Stimulated activated naive B cell treated with anti-CD40 and anti-IgM and Interleukin-4, amounts not matched to agents 10 μg/mL and 1 μg/mL and 100 μg/mL, for 72 hours (primary cell): Measurements from ENCODE around the gene MGMT.

Experiments used
- ATAC-seq, 2 donors: fragments of 150-1000 bp; cut with Tn5 transposase; replicated peaks; 2 replicates each; pipeline ENCODE4 v1.10.0; 2021; ENCODE audit warnings: moderate library complexity in 1 of 2
- DNase-seq: peaks from one replicate; pipeline ENCODE4 v3.0.0; 2021
- H3K27ac Mint-ChIP-seq: one replicate; pipeline ENCODE4 v1.8.0; 2022; ENCODE audit warnings: mild to moderate bottlenecking, mixed read lengths
- H3K27me3 Mint-ChIP-seq, 2 donors: one replicate each; pipeline ENCODE4 v1.8.0; 2022; ENCODE audit warnings: mixed read lengths in 2 of 2
- H3K36me3 Mint-ChIP-seq, 2 donors: one replicate each; pipeline ENCODE4 v1.8.0; 2022; ENCODE audit warnings: mixed read lengths in 2 of 2, mild to moderate bottlenecking in 1 of 2
- H3K4me1 Mint-ChIP-seq, 2 donors: one replicate each; pipeline ENCODE4 v1.8.0; 2022; ENCODE audit warnings: mixed read lengths in 2 of 2, mild to moderate bottlenecking in 1 of 2
- H3K4me3 Mint-ChIP-seq, 2 donors: one replicate each; pipeline ENCODE4 v1.8.0; 2022; ENCODE audit warnings: mild to moderate bottlenecking in 2 of 2, mixed read lengths in 2 of 2, moderate library complexity in 1 of 2
- H3K9me3 Mint-ChIP-seq, 2 donors: one replicate each; pipeline ENCODE4 v1.8.0; 2022; ENCODE audit warnings: mixed read lengths in 2 of 2, mild to moderate bottlenecking in 1 of 2

MGMT gene

GRCh38 chr10:129564923-129565322 is 97.9 kb downstream of the MGMT start:
- Mint-ChIP-seq H3K27ac (peak overlapping the region; percentile 51), H3K4me3 (no peak overlapping the region), H3K27me3 (no peaks in the 10 kb centered on the region), H3K36me3 (peaks cover 18 to 26% of the 10 kb centered on the region in 2 donors), H3K4me1 (no peaks in the 10 kb centered on the region), H3K9me3 (peaks cover 0 to 2% of the 10 kb centered on the region in 2 donors)
- no peak for ATAC-seq
- DNase-seq = no peak

- Mint-ChIP-seq H3K36me3 (peaks cover 17 to 18% of the 10 kb centered on the region in 2 donors), H3K4me3 (no peak overlapping the region), H3K9me3 (peaks cover 0 to 2% of the 10 kb centered on the region in 2 donors), H3K27me3 (no peaks in the 10 kb centered on the region), H3K27ac (no peak overlapping the region), H3K4me1 (no peaks in the 10 kb centered on the region)
- ATAC-seq = no peak
- DNase-seq = no peak
Observed at GRCh38 chr10:129568583-129569344, 101.7 kb downstream of the MGMT start.

- no peak for DNase-seq
- no peaks in the 10 kb centered on the region for H3K27me3 Mint-ChIP-seq
- ATAC-seq = no peak
- H3K36me3 Mint-ChIP-seq = peaks cover 11 to 18% of the 10 kb centered on the region in 2 donors
- no peaks in the 10 kb centered on the region for H3K9me3 Mint-ChIP-seq
- H3K4me3 Mint-ChIP-seq = no peak overlapping the region
- no peaks in the 10 kb centered on the region for H3K4me1 Mint-ChIP-seq
- no peak overlapping the region for H3K27ac Mint-ChIP-seq
Observed at GRCh38 chr10:129570185-129570584, 103.1 kb downstream of the MGMT start.

GRCh38 chr10:129579228-129579627 is 112.2 kb downstream of the MGMT start:
- DNase-seq = no peak
- Mint-ChIP-seq H3K27me3 (no peaks in the 10 kb centered on the region), H3K36me3 (peaks cover 18 to 20% of the 10 kb centered on the region in 2 donors), H3K4me3 (no peak overlapping the region), H3K9me3 (peaks cover 7 to 10% of the 10 kb centered on the region in 2 donors), H3K27ac (no peak overlapping the region), H3K4me1 (peaks cover 0 to 7% of the 10 kb centered on the region in 2 donors)
- ATAC-seq = no peak

GRCh38 chr10:129580010-129580409 is 113.0 kb downstream of the MGMT start:
- Mint-ChIP-seq H3K27ac (peak overlapping the region; percentile 27), H3K4me1 (peaks cover 0 to 7% of the 10 kb centered on the region in 2 donors), H3K27me3 (no peaks in the 10 kb centered on the region), H3K4me3 (no peak overlapping the region), H3K36me3 (peaks cover 25% of the 10 kb centered on the region in 2 donors), H3K9me3 (peaks cover 13 to 14% of the 10 kb centered on the region in 2 donors)
- ATAC-seq (no peak), DNase-seq (no peak)

- no peak for ATAC-seq
- H3K9me3 Mint-ChIP-seq = peaks cover 14 to 19% of the 10 kb centered on the region in 2 donors
- H3K27ac Mint-ChIP-seq = peak overlapping the region; percentile 37
- H3K27me3 Mint-ChIP-seq = no peaks in the 10 kb centered on the region
- peaks cover 0 to 7% of the 10 kb centered on the region in 2 donors for H3K4me1 Mint-ChIP-seq
- peaks cover 34% of the 10 kb centered on the region in 2 donors for H3K36me3 Mint-ChIP-seq
- no peak for DNase-seq
- no peak overlapping the region for H3K4me3 Mint-ChIP-seq
Observed at GRCh38 chr10:129580901-129581300, 113.9 kb downstream of the MGMT start.

- DNase-seq = no peak
- ATAC-seq = no peak
- H3K27me3 Mint-ChIP-seq = no peaks in the 10 kb centered on the region
- H3K36me3 Mint-ChIP-seq = peaks cover 37 to 41% of the 10 kb centered on the region in 2 donors
- no peak overlapping the region for H3K27ac Mint-ChIP-seq
- H3K4me1 Mint-ChIP-seq = peaks cover 0 to 7% of the 10 kb centered on the region in 2 donors
- H3K9me3 Mint-ChIP-seq = peaks cover 16 to 26% of the 10 kb centered on the region in 2 donors
- H3K4me3 Mint-ChIP-seq = no peak overlapping the region
Observed at GRCh38 chr10:129581827-129582411, 114.9 kb downstream of the MGMT start.

GRCh38 chr10:129583831-129584230 is 116.8 kb downstream of the MGMT start:
- ATAC-seq (no peak), DNase-seq (no peak)
- H3K4me3 Mint-ChIP-seq = no peak overlapping the region
- no peak overlapping the region for H3K27ac Mint-ChIP-seq
- H3K4me1 Mint-ChIP-seq = peaks cover 0 to 7% of the 10 kb centered on the region in 2 donors
- H3K9me3 Mint-ChIP-seq = peaks cover 26 to 34% of the 10 kb centered on the region in 2 donors
- H3K36me3 Mint-ChIP-seq = peaks cover 53 to 58% of the 10 kb centered on the region in 2 donors
- no peaks in the 10 kb centered on the region for H3K27me3 Mint-ChIP-seq

GRCh38 chr10:129586898-129587443 is 119.9 kb downstream of the MGMT start:
- Mint-ChIP-seq H3K27me3 (no peaks in the 10 kb centered on the region), H3K4me1 (peaks cover 0 to 7% of the 10 kb centered on the region in 2 donors), H3K27ac (no peak overlapping the region), H3K36me3 (peaks cover 54 to 66% of the 10 kb centered on the region in 2 donors), H3K9me3 (peaks cover 24 to 39% of the 10 kb centered on the region in 2 donors), H3K4me3 (no peak overlapping the region)
- ATAC-seq (no peak), DNase-seq (no peak)

GRCh38 chr10:129589546-129589945 is 122.5 kb downstream of the MGMT start:
- ATAC-seq (no peak), DNase-seq (no peak)
- no peaks in the 10 kb centered on the region for H3K4me1 Mint-ChIP-seq
- H3K27ac Mint-ChIP-seq = no peak overlapping the region
- no peak overlapping the region for H3K4me3 Mint-ChIP-seq
- H3K9me3 Mint-ChIP-seq = peaks cover 19 to 30% of the 10 kb centered on the region in 2 donors
- H3K27me3 Mint-ChIP-seq = no peaks in the 10 kb centered on the region
- peaks cover 57 to 70% of the 10 kb centered on the region in 2 donors for H3K36me3 Mint-ChIP-seq

GRCh38 chr10:129593953-129594352 is 126.9 kb downstream of the MGMT start:
- Mint-ChIP-seq H3K4me1 (peaks cover 0 to 2% of the 10 kb centered on the region in 2 donors), H3K27ac (no peak overlapping the region), H3K4me3 (no peak overlapping the region), H3K27me3 (no peaks in the 10 kb centered on the region), H3K9me3 (peaks cover 5% of the 10 kb centered on the region in 2 donors), H3K36me3 (peaks cover 41 to 54% of the 10 kb centered on the region in 2 donors)
- DNase-seq (no peak), ATAC-seq (no peak)

- Mint-ChIP-seq H3K36me3 (peaks cover 34 to 46% of the 10 kb centered on the region in 2 donors), H3K4me3 (no peak overlapping the region), H3K4me1 (peaks cover 0 to 2% of the 10 kb centered on the region in 2 donors), H3K27me3 (no peaks in the 10 kb centered on the region), H3K27ac (no peak overlapping the region), H3K9me3 (peaks cover 3 to 5% of the 10 kb centered on the region in 2 donors)
- no peak for ATAC-seq
- DNase-seq = no peak
Observed at GRCh38 chr10:129594811-129595210, 127.8 kb downstream of the MGMT start.

- no peak for DNase-seq
- H3K9me3 Mint-ChIP-seq = peaks cover 0 to 3% of the 10 kb centered on the region in 2 donors
- H3K27ac Mint-ChIP-seq = no peak overlapping the region
- peaks cover 26 to 31% of the 10 kb centered on the region in 2 donors for H3K36me3 Mint-ChIP-seq
- H3K4me1 Mint-ChIP-seq = peaks cover 8% of the 10 kb centered on the region in 2 donors
- ATAC-seq = no peak
- H3K27me3 Mint-ChIP-seq = no peaks in the 10 kb centered on the region
- H3K4me3 Mint-ChIP-seq = no peak overlapping the region
Observed at GRCh38 chr10:129598413-129598812, 131.4 kb downstream of the MGMT start.

- Mint-ChIP-seq H3K36me3 (peaks cover 21 to 26% of the 10 kb centered on the region in 2 donors), H3K9me3 (no peaks in the 10 kb centered on the region), H3K4me1 (peaks cover 8% of the 10 kb centered on the region in 2 donors), H3K4me3 (no peak overlapping the region), H3K27me3 (no peaks in the 10 kb centered on the region), H3K27ac (no peak overlapping the region)
- DNase-seq (no peak), ATAC-seq (no peak)
Observed at GRCh38 chr10:129599160-129599559, 132.1 kb downstream of the MGMT start.
